ENCODE results near the gene CATSPERD.
"Not testable (repeated sequence)": the region's sequence is repeated elsewhere in the genome, so short reads cannot be mapped to it uniquely, and the experiment has no call there.

CATSPERD gene

GRCh38 chr19:5683177-5683886 lies 37.1 kb upstream of the CATSPERD start:
- in situ Hi-C loops (cut with HindIII; ENCODE audit: low pct_ligation_motif_present, low pct_unique_long_range_greater_than_20kb, low sequenced_read_pairs) = no loop called here
- no peak for DNase-seq

GRCh38 chr19:5684694-5685430 lies 35.6 kb upstream of the CATSPERD start:
- in situ Hi-C loops (cut with HindIII; ENCODE audit: low pct_ligation_motif_present, low pct_unique_long_range_greater_than_20kb, low sequenced_read_pairs) = no loop called here

GRCh38 chr19:5686326-5686646 lies 34.2 kb upstream of the CATSPERD start:
- in situ Hi-C loops (cut with HindIII; ENCODE audit: low pct_ligation_motif_present, low pct_unique_long_range_greater_than_20kb, low sequenced_read_pairs) = no loop called here
- DNase-seq = no peak

More at GRCh38 chr19:5684694-5685430, 35.6 kb upstream of the CATSPERD start:
- DNase-seq = no peak

- DNase-seq = peak; percentile 90
- in situ Hi-C loops (cut with HindIII; ENCODE audit: low pct_ligation_motif_present, low pct_unique_long_range_greater_than_20kb, low sequenced_read_pairs) = no loop called here
Measured at GRCh38 chr19:5686647-5687359, 33.6 kb upstream of the CATSPERD start.

GRCh38 chr19:5687360-5688198 lies 32.9 kb upstream of the CATSPERD start:
- DNase-seq = no peak
- in situ Hi-C loops (cut with HindIII; ENCODE audit: low pct_ligation_motif_present, low pct_unique_long_range_greater_than_20kb, low sequenced_read_pairs) = no loop called here

GRCh38 chr19:5688262-5688881 lies 32.1 kb upstream of the CATSPERD start:
- DNase-seq; in situ Hi-C loops (cut with HindIII; ENCODE audit: low pct_ligation_motif_present, low pct_unique_long_range_greater_than_20kb, low sequenced_read_pairs): not testable (repeated sequence)

GRCh38 chr19:5690125-5690954 lies 30.1 kb upstream of the CATSPERD start, which contains the start of gene RPL36:
TSS of gene RPL36 (plus strand) at chr19:5690295. CDS start at chr19:5690508, 213 bp downstream.
- in situ Hi-C loops (cut with HindIII; ENCODE audit: low pct_ligation_motif_present, low pct_unique_long_range_greater_than_20kb, low sequenced_read_pairs) = no loop called here
- DNase-seq = peak; percentile 92

- in situ Hi-C loops (cut with HindIII; ENCODE audit: low pct_ligation_motif_present, low pct_unique_long_range_greater_than_20kb, low sequenced_read_pairs) = no loop called here
Measured at GRCh38 chr19:5690955-5691821, 29.2 kb upstream of the CATSPERD start.

GRCh38 chr19:5691822-5692722 lies 28.4 kb upstream of the CATSPERD start:
- in situ Hi-C loops (cut with HindIII; ENCODE audit: low pct_ligation_motif_present, low pct_unique_long_range_greater_than_20kb, low sequenced_read_pairs) = no loop called here
- no peak for DNase-seq

More at GRCh38 chr19:5690955-5691821, 29.2 kb upstream of the CATSPERD start:
- DNase-seq = peak; percentile 21

- in situ Hi-C loops (cut with HindIII; ENCODE audit: low pct_ligation_motif_present, low pct_unique_long_range_greater_than_20kb, low sequenced_read_pairs) = no loop called here
Measured at GRCh38 chr19:5692723-5693194, 27.7 kb upstream of the CATSPERD start.

GRCh38 chr19:5693195-5694166 lies 27.0 kb upstream of the CATSPERD start:
- DNase-seq = no peak
- in situ Hi-C loops (cut with HindIII; ENCODE audit: low pct_ligation_motif_present, low pct_unique_long_range_greater_than_20kb, low sequenced_read_pairs) = no loop called here

More at GRCh38 chr19:5692723-5693194, 27.7 kb upstream of the CATSPERD start:
- no peak for DNase-seq

GRCh38 chr19:5694167-5694955 lies 26.1 kb upstream of the CATSPERD start:
- DNase-seq = no peak
- in situ Hi-C loops (cut with HindIII; ENCODE audit: low pct_ligation_motif_present, low pct_unique_long_range_greater_than_20kb, low sequenced_read_pairs) = no loop called here

- DNase-seq = no peak
Measured at GRCh38 chr19:5694956-5695648, 25.3 kb upstream of the CATSPERD start.

More at GRCh38 chr19:5694956-5695648, 25.3 kb upstream of the CATSPERD start:
- in situ Hi-C loops (cut with HindIII; ENCODE audit: low pct_ligation_motif_present, low pct_unique_long_range_greater_than_20kb, low sequenced_read_pairs) = no loop called here

All from ACHN (cell line).